Mucosa of descending colon (tissue), 3 donors: ENCODE measurements around the gene NOXO1. TPM values are rescaled to one million over a fixed set of nuclear protein-coding genes. Genes with fewer than 3 reads are reported as not detected.
A peak's percentile ranks its signal among the peaks of the same experiment; 100 is the strongest.

ENCODE experiments used
- ATAC-seq: fragments of 200-7000 bp; cut with Tn5 transposase; one replicate; pipeline ENCODE4 v1.9.1; 2020; ENCODE audit warnings: mild to moderate bottlenecking, moderate library complexity
- DNase-seq, 3 donors: peaks; one replicate each; pipeline ENCODE4 v3.0.0-alpha.2; 2020
- H3K36me3 ChIP-seq: fragments of 200-600 bp; one replicate; pipeline ENCODE4 v1.8.0; 2021; ENCODE audit warnings: low read depth, mild to moderate bottlenecking
- H3K4me1 ChIP-seq: fragments of 200-600 bp; one replicate; pipeline ENCODE4 v1.8.0; 2021; ENCODE audit warnings: low read depth, mild to moderate bottlenecking
- H3K4me3 ChIP-seq: fragments of 200-600 bp; one replicate; pipeline ENCODE4 v1.8.0; 2021; ENCODE audit warnings: mild to moderate bottlenecking
- H3K9me3 ChIP-seq: fragments of 200-600 bp; one replicate; pipeline ENCODE4 v1.8.0; 2021; ENCODE audit warnings: mild to moderate bottlenecking
- CTCF ChIP-seq: fragments of 200-600 bp; IDR thresholded peaks from one replicate; pipeline ENCODE4 v1.8.0; 2022; ENCODE audit warnings: antibody characterized with exemption, mild to moderate bottlenecking
- intact Hi-C, 2 donors: fragments of 100-400 bp; cut with DNase I in 1 of 2; cut with micrococcal nuclease in 1 of 2; formaldehyde crosslinking; loops; one replicate each; pipeline versions ENCODE4 v1.11.0 to v1.11.1; 2022; cut with DNase I, micrococcal nuclease
- total RNA-seq, 3 donors: library from RNA; stranded (reverse); fragmentation: NEBNext Ultra II Directional in 2 of 3; extraction: Animal tissue kit (Norgen Biotek cat#: 25700) in 2 of 3; gene quantifications; one replicate each; pipeline versions ENCODE4 v1.2.1 to v1.2.4, GENCODE V29; 2021 to 2023
- donor health status: DM: no; HTN: no; CAD: no; lungs with moderate emphysema.
- donor health status: DM: no; HTN: no; CAD: no.
- donor health status: DM: no; HTN: yes; CAD: no.

NOXO1 gene
- total RNA-seq, 3 donors from 2014 or later = 12.2 to 39.9 (median 27.1) TPM

DNA sequence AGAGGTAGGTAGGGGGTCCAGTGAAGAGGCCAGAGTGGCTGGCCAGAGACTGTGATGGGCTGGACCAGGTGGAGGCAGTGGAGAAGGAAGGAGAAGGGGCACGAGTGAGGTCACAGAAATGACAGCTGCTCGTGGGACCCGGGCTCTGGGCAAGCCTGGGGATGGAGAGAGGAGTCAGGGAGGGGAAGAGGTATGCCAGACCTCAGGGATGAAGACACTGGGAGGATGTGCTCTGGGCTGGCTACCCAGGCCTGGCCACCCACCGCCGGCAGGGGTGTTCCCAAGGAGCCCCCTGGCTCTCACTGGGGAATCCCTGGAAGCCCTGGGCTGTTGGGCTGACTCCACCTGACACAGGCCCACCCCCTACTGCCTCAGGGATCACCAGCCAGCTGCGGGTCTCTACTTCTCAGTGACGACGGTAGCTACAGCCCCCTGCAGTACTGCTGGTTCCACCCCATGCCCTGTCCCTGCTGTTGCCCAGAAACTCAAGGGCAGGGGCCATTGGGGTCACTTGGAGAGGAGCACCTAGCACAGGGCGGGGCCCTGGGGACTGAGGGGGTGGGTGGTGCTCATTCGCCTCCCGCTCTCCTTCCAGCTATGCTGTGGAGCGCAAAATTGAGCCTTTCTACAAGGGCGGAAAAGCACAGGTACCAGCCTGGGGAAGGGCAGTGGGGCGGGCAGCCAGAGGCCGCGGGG, 7.7 kb downstream of the NOXO1 start:
- no peaks in the 10 kb centered on the region for H3K36me3 ChIP-seq
- no peak for ATAC-seq
- no peaks in the 10 kb centered on the region for H3K9me3 ChIP-seq
- peak in 2 of 3 donors; percentile 31 to 48 for DNase-seq
- H3K4me1 ChIP-seq = peaks cover 16% of the 10 kb centered on the region
- no peak overlapping the region for H3K4me3 ChIP-seq
- no peak for TF ChIP-seq CTCF
- intact Hi-C loops = no loop called here

DNA sequence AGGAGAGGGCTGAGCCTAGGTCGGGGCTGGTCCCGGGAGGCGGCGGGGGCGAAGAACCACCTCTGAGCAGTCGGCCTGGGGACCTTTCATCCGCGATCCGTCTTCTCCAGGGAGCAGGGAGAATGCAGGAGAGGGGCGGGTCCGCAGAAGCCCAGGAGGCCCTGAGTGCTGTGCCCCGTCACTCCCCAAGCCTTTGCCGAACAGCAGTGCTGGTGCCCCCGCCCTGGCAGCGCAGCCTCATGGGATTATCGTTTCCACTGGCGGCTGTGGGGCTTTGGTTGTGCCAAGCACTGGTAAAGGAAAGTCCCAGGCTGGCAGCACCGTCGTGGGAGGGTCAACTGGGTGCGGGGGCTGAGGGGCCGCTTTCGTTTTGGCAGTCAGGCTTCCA, 8.8 kb downstream of the NOXO1 start:
- H3K36me3 ChIP-seq = no peaks in the 10 kb centered on the region
- H3K4me3 ChIP-seq = peak overlapping the region; percentile 73
- peaks cover 16% of the 10 kb centered on the region for H3K4me1 ChIP-seq
- no peaks in the 10 kb centered on the region for H3K9me3 ChIP-seq
- ATAC-seq (peak; percentile 43), DNase-seq (peak in 2 of 3 donors; percentile 51 to 66)
- no peak for TF ChIP-seq CTCF
- intact Hi-C loops = no loop called here

GRCh38 chr16:1971796-1972489, 9.3 kb downstream of the NOXO1 start, which contains the start of gene TBL3:
TSS of gene TBL3 (plus strand) at chr16:1972053. CDS start at chr16:1972165, 112 bp downstream.
- ATAC-seq (peak; percentile 96), DNase-seq (peak; percentile 94 to 97 (median 97))
- H3K9me3 ChIP-seq = no peaks in the 10 kb centered on the region
- peak within 1 kb of the TSS; percentile 73 for H3K4me3 ChIP-seq
- no peaks in the 10 kb centered on the region for H3K36me3 ChIP-seq
- intact Hi-C loops = no loop called here
- peaks cover 16% of the 10 kb centered on the region for H3K4me1 ChIP-seq
- TF ChIP-seq CTCF = no peak

- Histone ChIP-seq H3K4me3 (no peak overlapping the region), H3K36me3 (no peaks in the 10 kb centered on the region), H3K4me1 (peaks cover 29% of the 10 kb centered on the region), H3K9me3 (no peaks in the 10 kb centered on the region)
- no peak for TF ChIP-seq CTCF
- no peak for ATAC-seq
- intact Hi-C loops = no loop called here
- DNase-seq = no peak
Measured at GRCh38 chr16:1968146-1968953, 12.9 kb downstream of the NOXO1 start.

GRCh38 chr16:1966460-1966859, 14.8 kb downstream of the NOXO1 start, which contains the start of gene RNF151:
TSS of gene RNF151 (plus strand) at chr16:1966856. CDS start at chr16:1966882, 26 bp downstream.
- no peak for TF ChIP-seq CTCF
- Histone ChIP-seq H3K4me1 (peaks cover 20% of the 10 kb centered on the region), H3K9me3 (no peaks in the 10 kb centered on the region), H3K36me3 (peaks cover 2% of the 10 kb centered on the region), H3K4me3 (no peak within 1 kb of the TSS)
- DNase-seq (no peak), ATAC-seq (no peak)
- intact Hi-C loops = no loop called here
